CD4-positive, alpha-beta memory T cell (primary cell): ENCODE results near the gene PRELID3B. TPM values are rescaled to one million over a fixed set of nuclear protein-coding genes. Genes with fewer than 3 reads are reported as not detected.
A peak's percentile ranks its signal among the peaks of the same experiment; 100 is the strongest.

Experiments used
- CTCF ChIA-PET: fragments of 350-600 bp; sonication (Branson Sonifier 250); formaldehyde crosslinking; loops from one replicate; lab custom pipeline; 2021; ENCODE audit warnings: inconsistent platforms; ENCODE audit not compliant: partially characterized antibody; lab: Charles Lee
- POLR2A ChIA-PET: fragments of 350-600 bp; sonication (Branson Sonifier 250); formaldehyde crosslinking; loops from one replicate; lab custom pipeline; 2021; ENCODE audit not compliant: partially characterized antibody; lab: Charles Lee
- DNase-seq, 5 donors: peaks; one replicate each; pipeline versions ENCODE4 v3.0.0 to v3.0.0-alpha.2; 2020 to 2022; ENCODE audit warnings: mixed read lengths in 1 of 5
- H3K27ac ChIP-seq: one replicate; pipeline ENCODE4 v1.7.0; 2013; ENCODE audit warnings: low read depth, low read length
- H3K27me3 ChIP-seq: 2 replicates; pipeline ENCODE4 v1.7.0; 2013; ENCODE audit warnings: mild to moderate bottlenecking, low read length, moderate library complexity; ENCODE audit not compliant: insufficient read depth
- H3K36me3 ChIP-seq: 2 replicates; pipeline ENCODE4 v1.7.0; 2013; ENCODE audit warnings: mild to moderate bottlenecking, low read length, moderate library complexity; ENCODE audit not compliant: insufficient read depth
- H3K4me1 ChIP-seq: 2 replicates; pipeline ENCODE4 v1.7.0; 2013; ENCODE audit warnings: mild to moderate bottlenecking, low read length, moderate library complexity; ENCODE audit not compliant: insufficient read depth
- H3K4me3 ChIP-seq, 2 donors: one replicate each; pipeline ENCODE4 v1.7.0; 2013; ENCODE audit warnings: low read length in 2 of 2, mild to moderate bottlenecking in 1 of 2
- H3K9me3 ChIP-seq, 2 donors: one replicate each; pipeline ENCODE4 v1.7.0; 2013; ENCODE audit warnings: low read length in 2 of 2, control low read depth in 1 of 2; ENCODE audit not compliant: control insufficient read depth in 1 of 2
- H3K27ac Mint-ChIP-seq, 7 donors: one replicate each; pipeline ENCODE4 v1.8.0; 2020 to 2021; ENCODE audit warnings: mixed read lengths in 7 of 7, mild to moderate bottlenecking in 6 of 7, inconsistent platforms in 3 of 7, moderate library complexity in 3 of 7
- H3K27me3 Mint-ChIP-seq, 2 donors: one replicate each; pipeline ENCODE4 v1.8.0; 2020 to 2021; ENCODE audit warnings: mixed read lengths in 2 of 2
- H3K36me3 Mint-ChIP-seq, 2 donors: one replicate each; pipeline ENCODE4 v1.8.0; 2020 to 2021; ENCODE audit warnings: mixed read lengths in 2 of 2, inconsistent platforms in 1 of 2, mild to moderate bottlenecking in 1 of 2
- H3K4me1 Mint-ChIP-seq, 4 donors: one replicate each; pipeline ENCODE4 v1.8.0; 2020 to 2021; ENCODE audit warnings: mixed read lengths in 4 of 4, mild to moderate bottlenecking in 1 of 4
- H3K4me3 Mint-ChIP-seq, 8 donors: one replicate each; pipeline ENCODE4 v1.8.0; 2020 to 2021; ENCODE audit warnings: mixed read lengths in 8 of 8, mild to moderate bottlenecking in 7 of 8, moderate library complexity in 6 of 8, inconsistent platforms in 3 of 8
- H3K9me3 Mint-ChIP-seq, 8 donors: one replicate each; pipeline ENCODE4 v1.8.0; 2020 to 2021; ENCODE audit warnings: mixed read lengths in 8 of 8, mild to moderate bottlenecking in 5 of 8, inconsistent platforms in 3 of 8, moderate library complexity in 1 of 8
- intact Hi-C: fragments of 100-400 bp; cut with micrococcal nuclease; formaldehyde crosslinking; loops from one replicate; pipeline ENCODE4 v1.15.1; 2023
- polyA plus RNA-seq, 2 donors: library from polyadenylated mRNA; unstranded; fragments of 300-500 nt; fragmentation: Illumina TruSeq; gene quantifications; one replicate each; pipeline ENCODE4 v1.2.3, GENCODE V29; 2021
- total RNA-seq, 2 experiments: library from RNA; stranded (reverse); gene quantifications; one replicate each; pipeline ENCODE4 v1.2.3, GENCODE V29; 2021

The PRELID3B gene
- 10 to 100 TPM; 47.0 to 53.5 TPM for total RNA-seq
- 10 to 100 TPM; 35.7 to 54.7 TPM for polyA plus RNA-seq

DNA sequence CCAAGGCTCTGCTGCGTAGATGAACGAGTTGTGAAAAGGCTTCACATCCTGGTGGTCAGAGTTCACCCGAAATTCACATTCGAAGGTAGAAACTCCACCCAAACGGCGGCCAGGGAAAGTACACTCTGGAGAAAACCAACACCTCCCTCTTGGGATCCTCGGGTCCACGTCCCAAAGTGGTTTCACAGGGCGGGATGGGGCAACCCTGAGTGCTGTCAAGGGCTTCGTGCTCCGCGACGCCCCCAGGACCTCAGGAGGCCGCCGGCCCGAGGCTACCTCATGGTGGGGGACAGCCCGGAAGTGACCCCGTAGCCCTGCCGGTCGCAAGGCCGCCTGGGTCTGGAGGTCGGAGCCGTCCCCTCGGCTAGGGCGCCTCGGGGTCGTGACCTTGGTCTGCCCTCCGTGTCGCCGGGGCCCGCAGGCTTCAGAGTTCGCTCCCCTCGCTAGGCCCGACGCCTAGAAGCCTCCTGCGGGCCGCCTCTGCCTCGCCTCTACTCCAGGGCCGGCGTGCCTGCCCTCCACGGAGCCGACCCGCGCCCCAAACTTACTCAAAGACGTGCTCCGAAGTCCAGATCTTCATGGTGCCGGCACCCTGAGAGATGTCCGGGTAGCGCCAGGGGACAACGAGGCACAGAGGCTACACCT, at the start of gene PRELID3B:
Gene PRELID3B, minus strand, starts transcription at position 636 of the 645 bp plus-strand sequence. Its CDS starts 56 bp downstream, at position 580.
- peak in 3 of 5 donors; percentile 19 to 58 (median 29) for DNase-seq

DNA sequence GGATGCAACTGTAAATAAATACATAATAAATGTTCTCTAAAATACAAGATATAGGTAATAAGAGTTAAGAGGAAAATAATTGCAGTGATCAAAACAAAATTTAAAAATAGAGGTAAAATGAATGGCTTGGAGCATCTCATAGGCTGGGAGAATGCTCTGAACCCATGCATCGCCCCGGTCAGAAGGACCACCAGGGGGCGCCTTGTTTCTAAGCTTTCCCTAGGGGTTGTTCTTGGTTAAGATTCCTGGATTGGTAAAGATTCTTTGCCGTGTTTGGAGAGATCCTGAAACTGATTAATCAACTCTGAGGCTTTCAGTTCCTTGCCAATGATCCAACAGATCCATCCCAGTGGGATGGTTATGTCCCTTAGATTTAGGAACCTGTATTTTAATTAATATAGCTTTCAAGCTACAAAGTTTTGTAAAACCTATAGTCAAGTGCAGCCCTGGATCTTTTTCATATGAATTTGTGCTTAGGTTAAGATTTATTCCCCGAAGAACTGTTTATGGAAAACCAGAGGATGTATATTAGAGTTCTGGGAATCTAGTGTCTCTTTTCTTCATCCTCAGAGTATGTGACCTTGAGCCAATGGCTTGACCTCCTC, 45.3 kb upstream of the PRELID3B start:
- H3K36me3 Mint-ChIP-seq: no peaks in the 10 kb centered on the region
- H3K27me3 ChIP-seq: no peaks in the 10 kb centered on the region
- intact Hi-C loops: loop anchor here (1.0 to 10.0 kb wide), 8 partner anchors 35 to 407 kb away; no protein-coding TSS in a partner anchor
- H3K4me1 Mint-ChIP-seq: peaks cover 0 to 7% (median 4%) of the 10 kb centered on the region in 4 donors
- peak overlapping the region in 3 of 7 donors; percentile 46 to 85 (median 65) for H3K27ac Mint-ChIP-seq
- H3K9me3 ChIP-seq: no peaks in the 10 kb centered on the region
- peaks cover 0 to 1% of the 10 kb centered on the region in 2 donors for H3K27me3 Mint-ChIP-seq
- H3K27ac ChIP-seq: no peak overlapping the region
- H3K9me3 Mint-ChIP-seq: no peaks in the 10 kb centered on the region
- peak; percentile 75 to 81 (median 79) for DNase-seq
- H3K4me1 ChIP-seq: peaks cover 4% of the 10 kb centered on the region
- ChIA-PET POLR2A (interaction anchor here (0.7 to 2.2 kb wide), 15 partner anchors 31 to 134 kb away, joined by 3 to 28 read pairs (median 4); partner anchors contain the start of genes ATP5F1E and ZNF831), CTCF (interaction anchor here (0.6 to 8.6 kb wide), 45 partner anchors 9 to 875 kb away, joined by 3 to 239 read pairs (median 5); partner anchors contain the start of genes ATP5F1E and ZNF831)
- no peaks in the 10 kb centered on the region for H3K36me3 ChIP-seq
- no peak overlapping the region for H3K4me3 Mint-ChIP-seq
- no peak overlapping the region for H3K4me3 ChIP-seq

More for the DNA sequence above, at the start of gene PRELID3B:
- peak within 1 kb of the TSS; percentile 91 to 97 (median 97) for H3K27ac Mint-ChIP-seq
- Histone ChIP-seq H3K4me3 (peak within 1 kb of the TSS; percentile 65 to 91), H3K9me3 (no peaks in the 10 kb centered on the region), H3K27me3 (no peaks in the 10 kb centered on the region), H3K4me1 (peaks cover 58% of the 10 kb centered on the region), H3K27ac (peak within 1 kb of the TSS; percentile 92), H3K36me3 (peaks cover 10% of the 10 kb centered on the region)
- ChIA-PET POLR2A (interaction anchor here (1.0 to 4.9 kb wide), 10 partner anchors 10 to 391 kb away, joined by 3 to 104 read pairs (median 5); partner anchors contain the start of genes ATP5F1E, STX16 and ZNF831), CTCF (interaction anchor here (1.3 to 2.2 kb wide), 7 partner anchors 8 to 180 kb away, joined by 3 to 12 read pairs (median 5); partner anchors contain the start of gene ATP5F1E)
- H3K27me3 Mint-ChIP-seq: no peaks in the 10 kb centered on the region
- H3K4me1 Mint-ChIP-seq: peaks cover 29 to 58% (median 46%) of the 10 kb centered on the region in 4 donors
- H3K36me3 Mint-ChIP-seq: peaks cover 5 to 19% of the 10 kb centered on the region in 2 donors
- intact Hi-C loops: loop anchor here (1.0 to 5.0 kb wide), 3 partner anchors 10 to 389 kb away; partner anchors contain the start of gene ATP5F1E
- no peaks in the 10 kb centered on the region for H3K9me3 Mint-ChIP-seq
- H3K4me3 Mint-ChIP-seq: peak within 1 kb of the TSS; percentile 84 to 95 (median 92)

DNA sequence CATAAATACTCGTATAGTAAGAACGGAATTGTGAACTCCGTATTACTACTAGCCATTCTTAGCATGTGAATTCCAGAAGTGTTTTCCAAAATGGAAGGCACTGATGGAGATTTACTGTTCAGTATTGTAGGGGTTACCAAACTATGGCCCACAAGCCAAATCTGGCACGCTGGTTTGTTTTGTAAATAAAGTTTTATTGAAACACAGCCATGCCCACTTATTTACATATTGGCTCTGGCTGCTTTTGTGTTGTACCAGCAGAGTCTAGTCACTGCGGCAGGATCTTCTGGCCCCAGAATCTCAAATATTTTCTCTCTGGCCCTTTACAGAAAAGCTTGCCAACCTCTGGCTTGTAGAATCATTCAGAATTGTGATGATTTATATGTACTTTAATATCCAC, 44.3 kb upstream of the PRELID3B start:
- Histone ChIP-seq H3K36me3 (no peaks in the 10 kb centered on the region), H3K4me1 (peaks cover 4% of the 10 kb centered on the region), H3K27me3 (no peaks in the 10 kb centered on the region), H3K4me3 (no peak overlapping the region), H3K27ac (no peak overlapping the region), H3K9me3 (no peaks in the 10 kb centered on the region)
- Mint-ChIP-seq H3K36me3 (no peaks in the 10 kb centered on the region), H3K4me1 (peaks cover 0 to 7% (median 4%) of the 10 kb centered on the region in 4 donors), H3K4me3 (no peak overlapping the region), H3K27me3 (peaks cover 0 to 1% of the 10 kb centered on the region in 2 donors), H3K9me3 (no peaks in the 10 kb centered on the region), H3K27ac (no peak overlapping the region)
- POLR2A ChIA-PET: interaction anchor here (1.0 to 2.2 kb wide), 9 partner anchors 36 to 135 kb away, joined by 3 to 28 read pairs (median 7); partner anchors contain the start of gene ATP5F1E
- CTCF ChIA-PET: interaction anchor here (0.9 to 8.6 kb wide), 20 partner anchors 10 to 317 kb away, joined by 3 to 239 read pairs (median 10); partner anchors contain the start of gene ZNF831
- no peak for DNase-seq
- intact Hi-C loops: loop anchor here (2.0 to 10.0 kb wide), 3 partner anchors 80 to 408 kb away; no protein-coding TSS in a partner anchor

DNA sequence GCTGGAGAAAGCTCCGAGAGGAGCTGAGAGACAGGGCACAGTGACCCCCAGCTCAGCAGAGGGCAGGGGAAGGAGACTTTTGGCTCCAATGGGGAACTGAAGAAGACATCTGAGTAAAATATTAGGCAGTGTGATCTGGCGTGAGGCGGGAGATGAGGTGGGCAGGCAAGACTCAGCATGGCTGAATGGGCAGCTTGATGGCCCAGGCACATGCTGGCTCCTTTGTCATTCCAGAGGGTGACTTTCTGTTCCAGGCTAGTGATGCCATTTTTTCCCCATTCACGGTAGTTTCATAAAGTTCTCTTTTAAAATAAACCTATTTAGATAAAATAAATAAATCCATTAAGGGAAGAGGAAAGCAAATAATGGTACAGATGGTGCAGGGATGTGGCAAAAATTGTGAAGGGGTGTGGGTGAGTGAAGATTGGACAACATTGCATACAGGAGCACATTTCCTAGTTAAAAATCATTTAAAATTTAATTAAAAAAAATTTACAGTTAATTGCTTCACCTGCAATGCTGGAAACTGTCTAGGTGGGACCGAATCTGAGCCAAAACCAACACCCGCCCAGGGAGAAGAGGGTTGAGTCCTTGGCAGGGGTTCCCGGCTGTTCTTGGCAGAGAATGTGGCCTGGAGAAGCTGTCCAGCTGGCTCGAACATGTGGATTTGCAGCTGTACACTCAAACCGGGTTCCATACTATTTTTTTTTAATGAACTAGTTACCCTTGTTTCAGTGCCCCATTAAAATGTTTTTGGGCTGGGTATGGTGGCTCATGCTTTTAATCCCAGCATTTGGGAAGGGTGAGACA, 41.7 kb upstream of the PRELID3B start:
- Histone ChIP-seq H3K36me3 (no peaks in the 10 kb centered on the region), H3K4me3 (no peak overlapping the region), H3K4me1 (peaks cover 4% of the 10 kb centered on the region), H3K27ac (no peak overlapping the region), H3K27me3 (no peaks in the 10 kb centered on the region), H3K9me3 (no peaks in the 10 kb centered on the region)
- peaks cover 0 to 7% (median 4%) of the 10 kb centered on the region in 4 donors for H3K4me1 Mint-ChIP-seq
- H3K27ac Mint-ChIP-seq: peak overlapping the region in 1 of 7 donors; percentile 20
- POLR2A ChIA-PET: interaction anchor here (0.9 kb wide), 1 partner anchor 138 kb away, joined by 3 read pairs; no protein-coding TSS in a partner anchor
- DNase-seq: no peak
- H3K27me3 Mint-ChIP-seq: peaks cover 4% of the 10 kb centered on the region in 2 donors
- H3K4me3 Mint-ChIP-seq: no peak overlapping the region
- no peaks in the 10 kb centered on the region for H3K36me3 Mint-ChIP-seq
- CTCF ChIA-PET: interaction anchor here (1.0 to 8.6 kb wide), 3 partner anchors 122 to 138 kb away, joined by 3 to 239 read pairs (median 73); no protein-coding TSS in a partner anchor
- no peaks in the 10 kb centered on the region for H3K9me3 Mint-ChIP-seq
- intact Hi-C loops: loop anchor here (10.0 kb wide), 1 partner anchor 411 kb away; no protein-coding TSS in a partner anchor

DNA sequence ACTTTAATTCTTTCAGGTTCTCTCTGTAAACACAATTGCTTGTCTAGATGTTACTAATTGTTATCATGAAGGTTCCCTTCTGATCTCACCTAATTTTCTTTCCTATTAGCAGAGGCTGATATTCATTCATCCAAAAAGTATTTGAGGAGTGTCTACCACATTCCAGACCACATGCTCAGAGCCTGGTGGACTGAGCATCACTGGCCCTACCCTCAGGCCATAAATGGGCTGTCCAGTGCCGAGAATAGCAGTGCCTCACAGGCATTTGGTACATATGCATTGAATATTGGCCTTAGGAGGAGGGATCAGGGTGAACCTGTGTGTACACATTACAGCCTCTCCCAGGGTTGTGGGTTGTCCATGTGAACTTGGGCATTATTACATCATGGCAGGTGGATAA, 40.4 kb upstream of the PRELID3B start:
- peaks cover 5 to 6% of the 10 kb centered on the region in 2 donors for H3K27me3 Mint-ChIP-seq
- H3K27ac ChIP-seq: no peak overlapping the region
- POLR2A ChIA-PET: interaction anchor here (1.0 kb wide), 1 partner anchor 40 kb away, joined by 3 read pairs; no protein-coding TSS in a partner anchor

More for the DNA sequence above, 40.4 kb upstream of the PRELID3B start:
- Mint-ChIP-seq H3K4me1 (peaks cover 0 to 3% (median 2%) of the 10 kb centered on the region in 4 donors), H3K27ac (no peak overlapping the region), H3K9me3 (no peaks in the 10 kb centered on the region), H3K36me3 (no peaks in the 10 kb centered on the region), H3K4me3 (no peak overlapping the region)
- Histone ChIP-seq H3K27me3 (no peaks in the 10 kb centered on the region), H3K9me3 (no peaks in the 10 kb centered on the region), H3K36me3 (no peaks in the 10 kb centered on the region), H3K4me1 (peaks cover 1% of the 10 kb centered on the region), H3K4me3 (no peak overlapping the region)
- intact Hi-C loops: loop anchor here (10.0 kb wide), 1 partner anchor 412 kb away; no protein-coding TSS in a partner anchor
- CTCF ChIA-PET: interaction anchor here (0.7 to 8.6 kb wide), 8 partner anchors 12 to 211 kb away, joined by 3 to 239 read pairs (median 4); no protein-coding TSS in a partner anchor
- no peak for DNase-seq
